DMS114 treated with DMSO at 0.1 percent for 48 hours (cell line): ENCODE data around the gene TSKU.
"Not testable (repeated sequence)": the region's sequence is repeated elsewhere in the genome, so short reads cannot be mapped to it uniquely, and the experiment has no call there.

Experiments
- DNase-seq: peaks from one replicate; lab custom pipeline; 2025; ENCODE audit not compliant: unreplicated experiment; lab: John Stamatoyannopoulos, UW

The TSKU gene

GRCh38 chr11:76823481-76824028 is 40.4 kb downstream of the TSKU start:
- DNase-seq: no peak

GRCh38 chr11:76824083-76824939 is 41.2 kb downstream of the TSKU start:
- no peak for DNase-seq

- no peak for DNase-seq
These were observed 42.0 kb downstream of the TSKU start for GRCh38 chr11:76824980-76825725.

- DNase-seq: no peak
These were observed 42.7 kb downstream of the TSKU start for GRCh38 chr11:76825726-76826396.

GRCh38 chr11:76826508-76826907 is 43.4 kb downstream of the TSKU start:
- DNase-seq: not testable (repeated sequence)

- not testable (repeated sequence) for DNase-seq
These were observed 43.8 kb downstream of the TSKU start for GRCh38 chr11:76827005-76827404.

- DNase-seq: no peak
These were observed 47.6 kb downstream of the TSKU start for GRCh38 chr11:76830639-76831327.

GRCh38 chr11:76831686-76832310 is 48.6 kb downstream of the TSKU start:
- DNase-seq: no peak

- DNase-seq: no peak
These were observed 49.2 kb downstream of the TSKU start for GRCh38 chr11:76832361-76832760.

- DNase-seq: no peak
These were observed 51.0 kb downstream of the TSKU start for GRCh38 chr11:76834151-76834550.

- no peak for DNase-seq
These were observed 51.9 kb downstream of the TSKU start for GRCh38 chr11:76835036-76835435.

GRCh38 chr11:76835928-76836612 is 52.9 kb downstream of the TSKU start:
- no peak for DNase-seq

- DNase-seq: no peak
These were observed 53.6 kb downstream of the TSKU start for GRCh38 chr11:76836613-76837291.

- no peak for DNase-seq
These were observed 54.8 kb downstream of the TSKU start for GRCh38 chr11:76837696-76838677.

- no peak for DNase-seq
These were observed 55.5 kb downstream of the TSKU start for GRCh38 chr11:76838678-76839068.

- DNase-seq: no peak
These were observed 56.2 kb downstream of the TSKU start for GRCh38 chr11:76839311-76839710.

- DNase-seq: no peak
These were observed 58.8 kb downstream of the TSKU start for GRCh38 chr11:76841923-76842452.

GRCh38 chr11:76843907-76844306 is 60.8 kb downstream of the TSKU start:
- DNase-seq: no peak
